Mesodermal cell (in vitro differentiated cells): ENCODE results near the gene WDR76.
"Not testable (repeated sequence)": the region's sequence is repeated elsewhere in the genome, so short reads cannot be mapped to it uniquely, and the experiment has no call there.

Experiments used
- H3K27ac ChIP-seq: 2 replicates; pipeline ENCODE4 v1.7.0; 2013; ENCODE audit warnings: mild to moderate bottlenecking, low read depth, low read length, moderate library complexity; ENCODE audit not compliant: severe bottlenecking
- H3K36me3 ChIP-seq: 2 replicates; pipeline ENCODE4 v1.7.1; 2013; ENCODE audit warnings: mild to moderate bottlenecking, low read length, moderate library complexity; ENCODE audit not compliant: control insufficient read depth, insufficient read depth
- H3K4me1 ChIP-seq: one replicate; pipeline ENCODE4 v1.7.1; 2013; ENCODE audit warnings: mild to moderate bottlenecking, low read length; ENCODE audit not compliant: insufficient read depth, control insufficient read depth, poor library complexity, severe bottlenecking
- H3K4me3 ChIP-seq: 2 replicates; pipeline ENCODE4 v1.7.0; 2013; ENCODE audit warnings: low read length, control low read depth, mild to moderate bottlenecking; ENCODE audit not compliant: insufficient read depth, poor library complexity, severe bottlenecking; ENCODE audit errors: extremely low read depth
- H3K9me3 ChIP-seq: 2 replicates; pipeline ENCODE4 v1.7.1; 2013; ENCODE audit warnings: mild to moderate bottlenecking, low read length, moderate library complexity; ENCODE audit not compliant: control insufficient read depth
- WGBS, 2 experiments: methylation state at CpG; one replicate each; pipeline ENCODE4 v1.1.5; 2013; ENCODE audit warnings: missing lambda C conversion rate in 2 of 2; ENCODE audit not compliant: insufficient coverage in 2 of 2; 5-methylcytosine and 5-hydroxymethylcytosine counted together

The WDR76 gene

GRCh38 chr15:43852607-43853006 lies 25.8 kb downstream of the WDR76 start:
- H3K36me3 ChIP-seq: peaks cover 33% of the 10 kb centered on the region
- H3K4me3 ChIP-seq: no peak overlapping the region
- no peaks in the 10 kb centered on the region for H3K9me3 ChIP-seq
- H3K27ac ChIP-seq: no peak overlapping the region
- 80 to 96% methylated on average over 1 to 4 of the region's 4 CpGs for WGBS, 2 experiments
- no peaks in the 10 kb centered on the region for H3K4me1 ChIP-seq

GRCh38 chr15:43854801-43855200 lies 28.0 kb downstream of the WDR76 start:
- H3K27ac ChIP-seq: no peak overlapping the region
- WGBS, 2 experiments: 95 to 96% methylated on average over 3 of the region's 6 CpGs
- H3K9me3 ChIP-seq: no peaks in the 10 kb centered on the region
- H3K4me3 ChIP-seq: no peak overlapping the region
- no peaks in the 10 kb centered on the region for H3K4me1 ChIP-seq
- peaks cover 35% of the 10 kb centered on the region for H3K36me3 ChIP-seq

GRCh38 chr15:43859546-43859945 lies 32.7 kb downstream of the WDR76 start:
- H3K36me3 ChIP-seq: peaks cover 12% of the 10 kb centered on the region
- no peak overlapping the region for H3K4me3 ChIP-seq
- H3K4me1 ChIP-seq: no peaks in the 10 kb centered on the region
- no peak overlapping the region for H3K27ac ChIP-seq
- WGBS, 2 experiments: 93 to 100% methylated on average over 3 of the region's 4 CpGs
- H3K9me3 ChIP-seq: no peaks in the 10 kb centered on the region

DNA sequence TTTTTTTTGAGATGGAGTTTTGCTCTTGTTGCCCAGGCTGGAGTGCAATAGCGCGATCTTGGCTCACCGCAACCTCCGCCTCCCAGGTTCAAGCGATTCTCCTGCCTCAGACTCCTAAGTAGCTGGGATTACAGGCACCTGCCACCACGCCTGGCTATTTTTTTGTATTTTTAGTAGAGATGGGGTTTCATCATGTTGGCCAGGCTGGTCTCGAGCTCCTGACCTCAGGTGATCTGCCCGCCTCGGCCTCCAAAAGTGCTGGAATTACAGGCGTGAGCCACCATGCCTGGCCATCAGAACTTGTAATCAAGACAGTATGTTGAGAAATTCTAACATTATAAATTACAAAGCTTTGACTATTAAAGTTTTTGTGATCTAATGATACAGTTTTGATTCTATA lies 39.8 kb downstream of the WDR76 start:
- H3K27ac ChIP-seq, H3K9me3 ChIP-seq, H3K36me3 ChIP-seq, H3K4me1 ChIP-seq, H3K4me3 ChIP-seq: not testable (repeated sequence)
- 96 to 100% methylated on average over 5 of the region's 10 CpGs for WGBS, 2 experiments

DNA sequence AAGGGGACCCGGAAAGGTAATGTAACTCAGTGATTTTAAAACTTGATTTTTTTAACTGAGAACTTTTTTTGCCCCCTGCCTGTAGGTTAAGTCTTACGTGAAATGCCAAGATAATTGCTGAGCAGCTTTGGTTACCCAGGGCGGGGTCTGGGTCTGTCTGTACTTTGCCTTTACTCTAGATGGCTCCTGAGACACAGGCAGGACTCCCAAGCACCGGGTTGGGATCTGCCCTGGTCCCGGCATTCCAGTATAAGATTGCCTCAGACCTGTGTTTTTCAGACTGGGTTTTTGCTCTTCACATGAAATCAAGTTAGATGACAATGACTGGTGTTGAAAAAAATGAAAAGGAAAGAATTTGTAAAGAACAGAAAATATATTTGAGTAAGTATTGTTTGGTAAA lies 40.3 kb downstream of the WDR76 start:
- Histone ChIP-seq H3K9me3 (no peaks in the 10 kb centered on the region), H3K4me3 (no peak overlapping the region), H3K27ac (no peak overlapping the region), H3K36me3 (peaks cover 10% of the 10 kb centered on the region), H3K4me1 (no peaks in the 10 kb centered on the region)
- WGBS, 2 experiments: 90 to 92% methylated on average over 4 to 5 of the region's 5 CpGs

DNA sequence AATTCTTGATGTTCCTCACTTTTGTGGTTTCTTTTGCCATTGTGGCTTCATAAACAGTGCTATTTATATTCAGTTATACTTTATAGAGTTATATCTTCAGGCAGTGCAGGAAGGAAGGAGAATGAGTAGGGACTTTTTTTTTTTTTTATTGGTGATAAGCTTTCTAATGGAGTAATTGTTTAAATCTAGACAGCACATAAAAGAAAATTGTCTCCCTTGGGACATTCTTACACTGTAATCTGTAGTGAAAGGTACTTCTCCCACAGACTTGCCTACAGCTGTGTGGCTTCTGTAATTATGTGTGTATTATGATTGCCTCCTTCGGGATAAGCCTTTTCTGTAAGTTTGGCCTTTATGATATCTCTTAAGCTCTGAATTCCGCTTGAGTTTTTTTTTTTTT lies 41.6 kb downstream of the WDR76 start:
- Histone ChIP-seq H3K27ac (no peak overlapping the region), H3K36me3 (peaks cover 10% of the 10 kb centered on the region), H3K9me3 (no peaks in the 10 kb centered on the region), H3K4me3 (no peak overlapping the region), H3K4me1 (no peaks in the 10 kb centered on the region)
- WGBS, 2 experiments: no CpG with 5 or more reads among the region's 2 CpGs

DNA sequence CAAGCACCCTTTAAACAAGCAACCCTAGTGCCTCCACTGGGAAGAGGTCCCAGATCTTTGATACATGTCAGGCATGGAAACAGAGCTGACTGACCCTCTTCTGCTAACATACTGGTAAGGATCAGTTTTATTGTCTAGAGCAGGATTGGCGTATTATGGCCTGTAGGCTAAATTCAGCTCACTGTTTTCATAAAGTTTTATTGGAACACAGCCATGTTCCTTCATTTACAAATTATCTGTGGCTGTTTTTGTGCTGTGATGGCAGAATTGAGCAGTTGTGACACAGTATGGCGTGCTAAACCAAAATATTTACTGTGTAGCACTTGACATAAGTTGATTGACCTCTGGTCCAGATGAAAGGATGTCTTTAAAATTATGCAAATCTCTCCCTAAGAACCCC lies 45.0 kb downstream of the WDR76 start:
- no peaks in the 10 kb centered on the region for H3K9me3 ChIP-seq
- WGBS, 2 experiments: 100% methylated on average over 1 of the region's 2 CpGs; no CpG with 5 or more reads in 1 of the 2 experiments
- H3K27ac ChIP-seq: no peak overlapping the region

GRCh38 chr15:43872416-43873020 lies 45.7 kb downstream of the WDR76 start:
- 62 to 83% methylated on average over 1 to 4 of the region's 6 CpGs for WGBS, 2 experiments
- peaks cover 9% of the 10 kb centered on the region for H3K36me3 ChIP-seq
- no peak overlapping the region for H3K27ac ChIP-seq
- H3K4me3 ChIP-seq: no peak overlapping the region
- no peaks in the 10 kb centered on the region for H3K4me1 ChIP-seq
- no peaks in the 10 kb centered on the region for H3K9me3 ChIP-seq

More for the DNA sequence above, 45.0 kb downstream of the WDR76 start:
- Histone ChIP-seq H3K4me3 (no peak overlapping the region), H3K36me3 (peaks cover 13% of the 10 kb centered on the region), H3K4me1 (no peaks in the 10 kb centered on the region)

GRCh38 chr15:43873651-43874050 lies 46.8 kb downstream of the WDR76 start:
- Histone ChIP-seq H3K36me3 (peaks cover 9% of the 10 kb centered on the region), H3K4me1 (no peaks in the 10 kb centered on the region), H3K9me3 (no peaks in the 10 kb centered on the region), H3K27ac (no peak overlapping the region), H3K4me3 (no peak overlapping the region)
- WGBS, 2 experiments: 95 to 97% methylated on average over 10 of the region's 10 CpGs

GRCh38 chr15:43876872-43877271 lies 50.1 kb downstream of the WDR76 start:
- Histone ChIP-seq H3K27ac (no peak overlapping the region), H3K9me3 (no peaks in the 10 kb centered on the region), H3K4me1 (no peaks in the 10 kb centered on the region), H3K36me3 (peaks cover 9% of the 10 kb centered on the region), H3K4me3 (no peak overlapping the region)
- no CpG with 5 or more reads among the region's 3 CpGs for WGBS, 2 experiments

GRCh38 chr15:43877371-43877770 lies 50.6 kb downstream of the WDR76 start:
- H3K4me1 ChIP-seq: no peaks in the 10 kb centered on the region
- no peak overlapping the region for H3K27ac ChIP-seq
- no peaks in the 10 kb centered on the region for H3K9me3 ChIP-seq
- H3K4me3 ChIP-seq: no peak overlapping the region
- WGBS, 2 experiments: 100% methylated on average over 1 of the region's 4 CpGs; no CpG with 5 or more reads in 1 of the 2 experiments
- peaks cover 9% of the 10 kb centered on the region for H3K36me3 ChIP-seq
